Upper lobe of right lung (tissue), 1 donor: ENCODE results near the gene ARHGEF37. TPM values are rescaled to one million over a fixed set of nuclear protein-coding genes. Genes with fewer than 3 reads are reported as not detected.
"Not testable (repeated sequence)": the region's sequence is repeated elsewhere in the genome, so short reads cannot be mapped to it uniquely, and the experiment has no call there.

Experiments
- ATAC-seq: fragments of 200-7000 bp; cut with Tn5 transposase; one replicate; pipeline ENCODE4 v1.9.1; 2020; ENCODE audit warnings: mild to moderate bottlenecking, moderate library complexity
- DNase-seq: peaks from one replicate; pipeline ENCODE4 v3.0.0-alpha.2; 2020
- H3K27ac ChIP-seq: fragments of 200-600 bp; one replicate; pipeline ENCODE4 v1.8.0; 2022
- H3K27me3 ChIP-seq: fragments of 200-600 bp; one replicate; pipeline ENCODE4 v1.8.0; 2022; ENCODE audit warnings: mild to moderate bottlenecking
- H3K36me3 ChIP-seq: fragments of 200-600 bp; one replicate; pipeline ENCODE4 v1.8.0; 2022
- H3K4me1 ChIP-seq: fragments of 200-600 bp; one replicate; pipeline ENCODE4 v1.8.0; 2022
- H3K4me3 ChIP-seq: fragments of 200-600 bp; one replicate; pipeline ENCODE4 v1.8.0; 2022; ENCODE audit warnings: mild to moderate bottlenecking
- H3K9me3 ChIP-seq: fragments of 200-600 bp; one replicate; pipeline ENCODE4 v1.8.0; 2022
- intact Hi-C: fragments of 100-400 bp; cut with DNase I; formaldehyde crosslinking; loops from one replicate; pipeline ENCODE4 v1.11.0; 2022
- total RNA-seq: library from RNA; stranded (reverse); fragmentation: NEBNext Ultra II Directional; extraction: Animal tissue kit (Norgen Biotek cat#: 25700); gene quantifications from one replicate; pipeline ENCODE4 v1.2.1, GENCODE V29; 2021
- TF ChIP-seq, protein P1 (sequence below): fragments of 200-600 bp; IDR thresholded peaks from one replicate; pipeline ENCODE4 v1.8.0; 2022; ENCODE audit warnings: antibody characterized with exemption
- donor health status: DM: no; HTN: yes; CAD: no; lungs with severe emphysema.

The ARHGEF37 gene
- total RNA-seq, 1 donor from 2014 or later: 13.3 TPM

DNA sequence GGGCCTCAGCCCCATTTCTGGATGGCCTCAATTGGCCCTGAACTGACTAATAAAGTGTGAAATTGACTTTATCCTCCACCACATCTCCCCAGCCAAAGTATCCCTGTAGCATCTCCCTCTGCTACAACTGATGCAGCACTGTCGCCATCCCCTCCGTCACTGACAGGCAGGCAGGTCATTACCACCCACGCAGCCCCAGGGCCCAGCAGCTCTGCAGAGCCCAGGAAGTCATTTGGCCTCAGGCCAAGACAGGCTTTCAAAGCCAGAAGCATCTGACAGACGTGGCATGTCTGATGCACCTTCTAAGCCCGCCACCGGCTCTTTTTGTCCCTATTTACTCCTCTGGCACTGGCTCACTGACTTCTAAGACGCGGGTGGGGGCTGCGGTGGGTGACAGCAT, 65.3 kb downstream of the ARHGEF37 start:
- Histone ChIP-seq H3K36me3 (no peaks in the 10 kb centered on the region), H3K4me3 (no peak overlapping the region), H3K27ac (no peak overlapping the region), H3K4me1 (no peaks in the 10 kb centered on the region), H3K27me3 (no peaks in the 10 kb centered on the region), H3K9me3 (no peaks in the 10 kb centered on the region)
- DNase-seq (no peak), ATAC-seq (no peak)
- intact Hi-C loops: no loop called here
- TF ChIP-seq, protein P1, sequence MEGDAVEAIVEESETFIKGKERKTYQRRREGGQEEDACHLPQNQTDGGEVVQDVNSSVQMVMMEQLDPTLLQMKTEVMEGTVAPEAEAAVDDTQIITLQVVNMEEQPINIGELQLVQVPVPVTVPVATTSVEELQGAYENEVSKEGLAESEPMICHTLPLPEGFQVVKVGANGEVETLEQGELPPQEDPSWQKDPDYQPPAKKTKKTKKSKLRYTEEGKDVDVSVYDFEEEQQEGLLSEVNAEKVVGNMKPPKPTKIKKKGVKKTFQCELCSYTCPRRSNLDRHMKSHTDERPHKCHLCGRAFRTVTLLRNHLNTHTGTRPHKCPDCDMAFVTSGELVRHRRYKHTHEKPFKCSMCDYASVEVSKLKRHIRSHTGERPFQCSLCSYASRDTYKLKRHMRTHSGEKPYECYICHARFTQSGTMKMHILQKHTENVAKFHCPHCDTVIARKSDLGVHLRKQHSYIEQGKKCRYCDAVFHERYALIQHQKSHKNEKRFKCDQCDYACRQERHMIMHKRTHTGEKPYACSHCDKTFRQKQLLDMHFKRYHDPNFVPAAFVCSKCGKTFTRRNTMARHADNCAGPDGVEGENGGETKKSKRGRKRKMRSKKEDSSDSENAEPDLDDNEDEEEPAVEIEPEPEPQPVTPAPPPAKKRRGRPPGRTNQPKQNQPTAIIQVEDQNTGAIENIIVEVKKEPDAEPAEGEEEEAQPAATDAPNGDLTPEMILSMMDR: no peak

DNA sequence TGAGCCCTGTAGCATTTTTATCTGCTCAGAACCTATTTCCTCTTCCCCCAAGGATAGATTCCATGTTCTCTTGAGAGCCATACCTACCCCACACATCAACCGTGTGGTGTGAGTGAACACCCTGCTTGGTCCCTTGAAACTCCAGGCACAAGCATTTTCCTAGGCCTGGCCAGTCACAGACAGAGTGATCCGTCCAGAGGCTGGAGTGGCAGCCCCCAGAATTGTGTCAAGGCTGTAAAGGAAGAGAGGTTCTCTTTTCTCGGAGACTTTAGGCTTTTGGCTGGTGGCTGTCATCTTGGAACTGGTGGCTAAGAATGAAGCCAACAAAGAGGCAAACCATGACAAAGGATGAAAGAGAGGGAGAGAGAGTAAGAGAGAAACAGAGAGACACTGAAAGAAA, 66.0 kb downstream of the ARHGEF37 start:
- TF ChIP-seq, protein P1: no peak
- Histone ChIP-seq H3K36me3 (no peaks in the 10 kb centered on the region), H3K4me1 (no peaks in the 10 kb centered on the region), H3K27ac (no peak overlapping the region), H3K9me3 (no peaks in the 10 kb centered on the region), H3K27me3 (no peaks in the 10 kb centered on the region), H3K4me3 (no peak overlapping the region)
- ATAC-seq (no peak), DNase-seq (no peak)
- intact Hi-C loops: no loop called here

DNA sequence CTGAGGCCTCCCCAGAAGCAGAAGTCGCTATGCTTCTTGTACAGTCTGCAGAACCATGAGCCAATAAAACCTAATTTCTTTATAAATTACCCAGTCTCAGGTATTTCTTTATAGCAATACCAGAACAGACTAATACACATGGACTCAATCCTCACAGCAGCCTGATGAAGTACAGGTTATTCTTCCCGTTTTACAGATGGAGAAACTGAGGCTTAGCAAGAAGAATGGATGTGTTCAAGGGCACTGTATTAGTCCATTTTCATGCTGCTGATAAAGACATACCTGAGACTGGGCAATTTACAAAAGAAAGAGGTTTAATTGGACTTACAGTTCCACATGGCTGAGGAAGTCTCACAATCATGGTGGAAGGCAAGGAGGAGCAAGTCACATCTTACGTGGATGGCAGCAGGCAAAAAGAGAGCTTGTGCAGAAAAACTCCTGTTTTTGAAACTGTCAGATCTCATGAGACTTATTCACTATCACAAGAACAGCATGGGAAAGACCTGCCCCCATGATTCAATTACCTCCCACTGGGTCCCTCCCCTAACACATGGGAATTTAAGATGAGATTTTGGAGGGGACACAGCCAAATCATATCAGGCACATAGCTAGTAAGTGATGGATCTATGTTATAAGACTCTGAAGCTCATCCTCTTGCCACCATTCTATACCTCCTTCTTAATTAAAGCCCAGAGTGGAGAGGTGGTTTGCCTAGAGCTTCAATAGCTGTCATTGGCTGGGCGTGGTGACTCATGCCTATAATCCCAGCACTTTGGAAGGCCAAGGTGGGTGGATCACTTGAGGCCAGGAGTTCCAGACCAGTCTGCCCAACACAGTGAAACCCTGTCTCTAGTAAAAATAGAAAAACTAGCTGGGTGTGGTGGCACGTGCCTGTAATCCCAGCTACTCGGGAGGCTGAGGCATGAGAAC, 67.4 kb downstream of the ARHGEF37 start:
- H3K9me3 ChIP-seq, DNase-seq, intact Hi-C loops, H3K27me3 ChIP-seq, H3K4me1 ChIP-seq, ATAC-seq, H3K27ac ChIP-seq, H3K36me3 ChIP-seq, H3K4me3 ChIP-seq: not testable (repeated sequence)

DNA sequence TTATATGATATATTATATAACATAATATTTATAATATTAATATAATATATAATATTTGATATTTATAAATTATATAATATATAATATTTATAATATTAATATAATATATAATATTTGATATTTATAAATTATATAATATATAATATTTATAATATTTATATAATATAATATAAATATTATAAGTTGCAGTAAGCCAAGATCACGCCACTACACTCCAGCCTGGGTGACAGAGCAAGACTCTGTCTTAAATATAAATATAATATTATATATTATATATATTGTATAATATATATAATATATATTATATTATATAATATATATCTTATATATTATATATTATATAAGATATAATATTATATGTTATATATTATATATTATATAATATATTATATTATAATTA, 68.4 kb downstream of the ARHGEF37 start:
- H3K36me3 ChIP-seq, intact Hi-C loops, H3K4me1 ChIP-seq, ATAC-seq, H3K4me3 ChIP-seq, H3K9me3 ChIP-seq, H3K27ac ChIP-seq, H3K27me3 ChIP-seq, DNase-seq: not testable (repeated sequence)

DNA sequence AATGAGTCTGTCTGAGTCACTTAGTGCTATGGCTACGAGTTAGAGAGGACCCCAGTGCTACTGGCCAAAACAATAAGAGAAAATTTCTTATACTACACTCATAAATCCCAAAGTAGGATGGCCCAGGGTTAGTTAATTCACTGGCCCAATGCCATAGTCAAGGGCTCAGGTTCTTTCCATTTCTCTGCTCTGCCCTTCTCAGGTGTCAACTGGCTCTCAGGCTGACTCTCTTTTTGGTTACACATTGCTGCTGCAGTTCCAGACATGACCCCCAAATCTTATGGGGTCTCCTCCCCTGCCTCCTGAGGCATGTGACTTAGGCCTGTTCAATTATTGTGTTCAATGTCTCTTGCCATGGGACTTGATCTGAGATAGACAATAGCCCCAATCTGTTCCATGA, 70.4 kb downstream of the ARHGEF37 start:
- no peak for ATAC-seq

DNA sequence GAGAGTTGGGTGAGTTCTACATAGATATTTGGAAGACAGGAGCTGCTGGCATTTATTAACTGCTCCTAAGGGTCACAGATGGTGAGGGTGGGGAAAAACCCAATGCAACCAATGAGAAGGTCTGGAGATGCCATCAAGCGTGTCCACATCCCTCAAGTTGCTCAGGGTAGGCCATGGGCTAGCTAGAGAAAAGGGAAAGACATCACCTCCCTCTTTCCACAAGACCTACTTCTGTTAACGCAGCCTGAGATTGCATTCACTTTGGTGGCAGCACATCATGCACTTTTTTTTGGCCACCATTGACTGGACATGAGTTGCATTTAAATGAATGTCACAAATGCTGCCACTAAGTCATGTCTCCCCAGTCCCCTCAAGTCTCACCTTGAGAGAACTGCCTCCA, 71.4 kb downstream of the ARHGEF37 start:
- H3K4me1 ChIP-seq: no peaks in the 10 kb centered on the region
- H3K27me3 ChIP-seq: no peaks in the 10 kb centered on the region
- ATAC-seq (no peak), DNase-seq (no peak)
- no peak overlapping the region for H3K4me3 ChIP-seq
- no peak overlapping the region for H3K27ac ChIP-seq
- H3K9me3 ChIP-seq: no peaks in the 10 kb centered on the region
- no peaks in the 10 kb centered on the region for H3K36me3 ChIP-seq
- intact Hi-C loops: no loop called here
- TF ChIP-seq, protein P1: no peak

More for the DNA sequence above, 70.4 kb downstream of the ARHGEF37 start:
- Histone ChIP-seq H3K27ac (no peak overlapping the region), H3K4me1 (no peaks in the 10 kb centered on the region), H3K36me3 (no peaks in the 10 kb centered on the region), H3K9me3 (no peaks in the 10 kb centered on the region), H3K4me3 (no peak overlapping the region), H3K27me3 (no peaks in the 10 kb centered on the region)
- intact Hi-C loops: no loop called here
- no peak for DNase-seq
- TF ChIP-seq, protein P1: no peak
